Right lung (tissue), 5 donors: Measurements from ENCODE around the gene DMD. TPM values are rescaled to one million over a fixed set of nuclear protein-coding genes. Genes with fewer than 3 reads are reported as not detected.
"Not testable (repeated sequence)": the region's sequence is repeated elsewhere in the genome, so short reads cannot be mapped to it uniquely, and the experiment has no call there.

ENCODE experiments used
- DNase-seq, 2 donors: peaks; one replicate each; pipeline ENCODE4 v3.0.0-alpha.2; 2013
- polyA plus RNA-seq, 5 donors: library from polyadenylated mRNA; unstranded; fragments of 120-200 nt; gene quantifications; one replicate each; pipeline versions ENCODE4 v1.2.1 to v1.2.3, GENCODE V29; 2013; ENCODE audit warnings: inconsistent platforms in 1 of 5, low replicate concordance in 1 of 5; ENCODE audit not compliant: insufficient read length in 5 of 5, insufficient read depth in 1 of 5

Gene DMD
- polyA plus RNA-seq, 5 donors = 46.8 to 79.3 (median 59.8) TPM

- DNase-seq = no peak
Measured at GRCh38 chrX:32867781-32868523, 343.4 kb downstream of the DMD start.

GRCh38 chrX:32852203-32852602, 359.1 kb downstream of the DMD start:
- DNase-seq = no peak

- DNase-seq = no peak
Measured at GRCh38 chrX:32851556-32851955, 359.8 kb downstream of the DMD start.

GRCh38 chrX:32847921-32848320, 363.4 kb downstream of the DMD start:
- DNase-seq = no peak

GRCh38 chrX:32842053-32842452, 369.3 kb downstream of the DMD start:
- no peak for DNase-seq

- DNase-seq = no peak
Measured at GRCh38 chrX:32839781-32840180, 371.6 kb downstream of the DMD start.

GRCh38 chrX:32825009-32825408, 386.3 kb downstream of the DMD start:
- no peak for DNase-seq

- DNase-seq = no peak
Measured at GRCh38 chrX:32804034-32804433, 407.3 kb downstream of the DMD start.

- DNase-seq = no peak
Measured at GRCh38 chrX:32798990-32799389, 412.4 kb downstream of the DMD start.

GRCh38 chrX:32788936-32789335, 422.4 kb downstream of the DMD start:
- no peak for DNase-seq

GRCh38 chrX:32780109-32780508, 431.2 kb downstream of the DMD start:
- no peak for DNase-seq

GRCh38 chrX:32778965-32779364, 432.4 kb downstream of the DMD start:
- DNase-seq = no peak

GRCh38 chrX:32774966-32775365, 436.4 kb downstream of the DMD start:
- DNase-seq = no peak

GRCh38 chrX:32749070-32749469, 462.3 kb downstream of the DMD start:
- no peak for DNase-seq

- DNase-seq = no peak
Measured at GRCh38 chrX:32745323-32745722, 466.0 kb downstream of the DMD start.

- DNase-seq = no peak
Measured at GRCh38 chrX:32744921-32745320, 466.4 kb downstream of the DMD start.

- DNase-seq = no peak
Measured at GRCh38 chrX:32741910-32742309, 469.4 kb downstream of the DMD start.

GRCh38 chrX:32708542-32708941, 502.8 kb downstream of the DMD start:
- DNase-seq = no peak

GRCh38 chrX:32705385-32705784, 506.0 kb downstream of the DMD start:
- not testable (repeated sequence) for DNase-seq

- DNase-seq = no peak
Measured at GRCh38 chrX:32687379-32687778, 524.0 kb downstream of the DMD start.

GRCh38 chrX:32678487-32678886, 532.9 kb downstream of the DMD start:
- no peak for DNase-seq

- no peak for DNase-seq
Measured at GRCh38 chrX:32673193-32673592, 538.2 kb downstream of the DMD start.

GRCh38 chrX:32662516-32662915, 548.8 kb downstream of the DMD start:
- DNase-seq = peak in 1 of 2 donors; percentile 21
